ENCODE measurements around the gene TARDBP. TPM values are rescaled to one million over a fixed set of nuclear protein-coding genes. Genes with fewer than 3 reads are reported as not detected.

The TARDBP gene
- total and polyA plus RNA-seq, 4 donors, result 88.7 to 205 (median 122) TPM

DNA sequence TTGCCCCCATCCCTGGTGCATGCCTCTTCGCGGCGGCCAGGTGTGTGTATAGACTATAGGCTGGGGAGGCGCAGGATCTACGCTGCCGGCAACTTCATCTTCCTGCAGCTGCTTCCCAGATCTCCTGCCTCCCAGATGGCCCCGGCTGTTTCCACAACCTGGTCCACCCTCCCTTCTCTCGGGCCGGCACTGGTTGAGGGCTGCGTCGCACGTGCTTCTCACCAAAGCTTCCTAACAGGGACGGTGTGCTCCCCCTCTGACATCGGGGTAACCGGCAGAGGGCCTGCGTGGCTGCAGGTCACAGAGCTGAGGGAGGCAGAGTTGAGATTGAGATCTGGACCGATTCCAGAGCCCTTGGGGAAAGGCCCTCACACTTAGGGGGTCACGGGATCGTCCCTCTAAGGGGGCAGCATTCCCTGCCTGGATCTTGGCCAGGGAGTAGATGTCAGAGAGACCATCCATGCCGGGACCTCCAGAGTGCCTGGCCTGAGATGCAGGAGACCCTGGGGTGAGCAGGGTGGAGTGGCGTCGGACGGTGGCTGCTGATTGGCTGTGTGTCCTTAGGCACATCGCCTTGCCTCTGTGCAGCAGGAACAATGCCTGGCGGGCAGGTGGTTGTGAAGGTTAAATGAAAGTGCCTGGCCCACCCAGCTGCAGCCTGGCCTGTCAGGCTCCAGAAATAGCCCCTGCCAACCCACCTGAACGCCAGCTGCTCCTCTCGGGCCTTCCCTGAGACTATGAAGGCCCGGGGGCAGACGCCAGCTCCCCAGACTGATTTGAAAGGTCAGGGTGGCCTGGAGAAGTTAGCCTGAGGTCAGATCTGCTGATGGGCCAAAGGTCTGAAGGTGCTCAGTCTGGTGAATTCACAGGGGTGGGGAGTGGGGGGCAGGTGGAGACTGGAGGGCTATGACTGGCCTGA lies 40.6 kb downstream of the TARDBP start:
- Histone ChIP-seq H3K36me3 (ENCODE audit: control insufficient read depth in 4 of 4, insufficient read depth in 4 of 4, low read length in 4 of 4) (peaks cover 0 to 25% (median 4%) of the 10 kb centered on the region in 4 donors), H3K27me3 (ENCODE audit: control insufficient read depth in 3 of 3, insufficient read depth in 3 of 3, low read length in 2 of 3) (peaks cover 0 to 6% (median 0%) of the 10 kb centered on the region in 3 donors), H3K9ac (ENCODE audit: insufficient read depth in 1 of 2, low read length in 2 of 2) (no peak overlapping the region), H3K27ac (ENCODE audit: low read depth in 1 of 2, low read length in 1 of 2) (no peak overlapping the region), H3K4me3 (no peak overlapping the region), H3K9me3 (ENCODE audit: control insufficient read depth in 4 of 4, insufficient read depth in 3 of 4, low read length in 3 of 4) (no peaks in the 10 kb centered on the region), H3K4me1 (ENCODE audit: control insufficient read depth in 5 of 5, insufficient read depth in 5 of 5, low read length in 5 of 5) (peaks cover 0 to 6% (median 0%) of the 10 kb centered on the region in 5 donors)
- ATAC-seq (ENCODE audit: insufficient read depth, low FRiP score), result peak; percentile 29
- TF ChIP-seq, protein P1, sequence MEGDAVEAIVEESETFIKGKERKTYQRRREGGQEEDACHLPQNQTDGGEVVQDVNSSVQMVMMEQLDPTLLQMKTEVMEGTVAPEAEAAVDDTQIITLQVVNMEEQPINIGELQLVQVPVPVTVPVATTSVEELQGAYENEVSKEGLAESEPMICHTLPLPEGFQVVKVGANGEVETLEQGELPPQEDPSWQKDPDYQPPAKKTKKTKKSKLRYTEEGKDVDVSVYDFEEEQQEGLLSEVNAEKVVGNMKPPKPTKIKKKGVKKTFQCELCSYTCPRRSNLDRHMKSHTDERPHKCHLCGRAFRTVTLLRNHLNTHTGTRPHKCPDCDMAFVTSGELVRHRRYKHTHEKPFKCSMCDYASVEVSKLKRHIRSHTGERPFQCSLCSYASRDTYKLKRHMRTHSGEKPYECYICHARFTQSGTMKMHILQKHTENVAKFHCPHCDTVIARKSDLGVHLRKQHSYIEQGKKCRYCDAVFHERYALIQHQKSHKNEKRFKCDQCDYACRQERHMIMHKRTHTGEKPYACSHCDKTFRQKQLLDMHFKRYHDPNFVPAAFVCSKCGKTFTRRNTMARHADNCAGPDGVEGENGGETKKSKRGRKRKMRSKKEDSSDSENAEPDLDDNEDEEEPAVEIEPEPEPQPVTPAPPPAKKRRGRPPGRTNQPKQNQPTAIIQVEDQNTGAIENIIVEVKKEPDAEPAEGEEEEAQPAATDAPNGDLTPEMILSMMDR (IDR thresholded peaks at IDR 0.05; ENCODE audit: control extremely low read depth, extremely low read depth), result no peak
- DNase-seq, result peak; percentile 24 to 41 (median 29)
- 26 to 31% methylated on average over 29 of the region's 29 CpGs for WGBS, 2 donors

DNA sequence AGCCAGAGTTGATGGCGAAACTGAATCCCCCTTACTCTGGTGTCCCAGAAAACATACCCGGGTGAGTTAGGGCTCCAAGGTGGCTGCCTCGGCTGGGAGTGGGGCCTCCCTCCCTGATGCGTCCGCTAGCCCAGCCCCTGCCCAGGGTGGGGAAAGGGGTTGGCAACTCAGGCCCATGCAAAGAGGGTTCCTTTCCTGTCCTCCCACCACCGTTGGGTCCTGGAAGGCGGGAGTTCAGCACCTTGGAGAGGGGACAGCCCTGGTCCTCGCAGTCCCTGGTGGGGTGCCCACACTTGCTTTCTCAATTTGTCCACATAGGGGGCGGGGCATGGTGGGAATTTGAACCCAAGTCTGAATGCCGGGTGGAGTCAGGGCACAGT lies 41.3 kb downstream of the TARDBP start:
- H3K9ac ChIP-seq (ENCODE audit: insufficient read depth in 1 of 2, low read length in 2 of 2), result no peak overlapping the region
- H3K4me3 ChIP-seq, result no peak overlapping the region
- H3K36me3 ChIP-seq (ENCODE audit: control insufficient read depth in 4 of 4, insufficient read depth in 4 of 4, low read length in 4 of 4), result peaks cover 0 to 29% (median 4%) of the 10 kb centered on the region in 4 donors
- no peak for ATAC-seq (ENCODE audit: insufficient read depth, low FRiP score)
- H3K9me3 ChIP-seq (ENCODE audit: control insufficient read depth in 4 of 4, insufficient read depth in 3 of 4, low read length in 3 of 4), result no peaks in the 10 kb centered on the region
- DNase-seq, result peak; percentile 26 to 46 (median 39)
- peaks cover 0 to 6% (median 0%) of the 10 kb centered on the region in 3 donors for H3K27me3 ChIP-seq (ENCODE audit: control insufficient read depth in 3 of 3, insufficient read depth in 3 of 3, low read length in 2 of 3)
- TF ChIP-seq, protein P1 (IDR thresholded peaks at IDR 0.05; ENCODE audit: control extremely low read depth, extremely low read depth), result no peak
- H3K27ac ChIP-seq (ENCODE audit: low read depth in 1 of 2, low read length in 1 of 2), result no peak overlapping the region
- H3K4me1 ChIP-seq (ENCODE audit: control insufficient read depth in 5 of 5, insufficient read depth in 5 of 5, low read length in 5 of 5), result peaks cover 0 to 10% (median 3%) of the 10 kb centered on the region in 5 donors
- 66 to 69% methylated on average over 10 of the region's 10 CpGs for WGBS, 2 donors

DNA sequence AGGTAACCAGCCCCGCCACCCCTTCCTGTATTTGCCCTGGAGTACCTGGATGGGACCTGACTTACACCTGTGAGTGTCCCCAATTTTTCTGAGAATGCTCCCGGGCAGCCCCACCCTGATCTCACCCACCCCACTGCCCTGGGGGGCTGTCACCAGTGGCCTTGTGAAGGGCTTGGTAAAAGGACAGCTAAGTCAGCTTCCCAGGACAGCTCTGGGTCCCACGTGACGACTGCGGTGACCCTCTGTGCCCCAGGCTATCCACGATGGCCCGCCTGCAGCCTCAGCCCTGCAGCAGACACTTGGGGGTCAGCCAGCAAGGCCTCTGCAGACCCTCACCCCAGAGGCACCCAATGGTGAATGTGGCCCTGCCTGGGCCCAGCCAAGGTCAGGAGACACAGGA lies 41.7 kb downstream of the TARDBP start:
- TF ChIP-seq, protein P1 (IDR thresholded peaks at IDR 0.05; ENCODE audit: control extremely low read depth, extremely low read depth), result no peak
- Histone ChIP-seq H3K9ac (ENCODE audit: insufficient read depth in 1 of 2, low read length in 2 of 2) (no peak overlapping the region), H3K27me3 (ENCODE audit: control insufficient read depth in 3 of 3, insufficient read depth in 3 of 3, low read length in 2 of 3) (peaks cover 0 to 6% (median 0%) of the 10 kb centered on the region in 3 donors), H3K4me3 (no peak overlapping the region), H3K27ac (ENCODE audit: low read depth in 1 of 2, low read length in 1 of 2) (no peak overlapping the region), H3K36me3 (ENCODE audit: control insufficient read depth in 4 of 4, insufficient read depth in 4 of 4, low read length in 4 of 4) (peaks cover 0 to 29% (median 4%) of the 10 kb centered on the region in 4 donors), H3K4me1 (ENCODE audit: control insufficient read depth in 5 of 5, insufficient read depth in 5 of 5, low read length in 5 of 5) (peaks cover 0 to 14% (median 6%) of the 10 kb centered on the region in 5 donors), H3K9me3 (ENCODE audit: control insufficient read depth in 4 of 4, insufficient read depth in 3 of 4, low read length in 3 of 4) (no peaks in the 10 kb centered on the region)
- ATAC-seq (ENCODE audit: insufficient read depth, low FRiP score) (no peak), DNase-seq (no peak)
- WGBS, 2 donors, result 83 to 88% methylated on average over 7 of the region's 7 CpGs

All from lung (tissue), 12 donors.